Coronary artery (tissue), 2 donors: Measurements from ENCODE around the gene GAS6.
A peak's percentile ranks its signal among the peaks of the same experiment; 100 is the strongest.

Source experiments
- DNase-seq: peaks from one replicate; pipeline ENCODE4 v3.0.0-alpha.2; 2017; ENCODE audit warnings: low spot score
- H3K27ac ChIP-seq, 2 donors: fragments of 200-600 bp; sonication (generic); one replicate each; pipeline ENCODE4 v1.5.1; 2016 to 2019
- H3K4me3 ChIP-seq: fragments of 200-600 bp; sonication (generic); 2 replicates; pipeline ENCODE4 v1.5.1; 2016; ENCODE audit warnings: mild to moderate bottlenecking, moderate library complexity
- TF ChIP-seq, protein P1 (sequence below): fragments of 200-600 bp; sonication (generic); IDR thresholded peaks from one replicate; pipeline ENCODE4 v1.5.1; 2019; ENCODE audit warnings: antibody characterized with exemption

The GAS6 gene

GRCh38 chr13:113849981-113850721, 13.7 kb downstream of the GAS6 start:
- peak; percentile 41 for DNase-seq
- TF ChIP-seq, protein P1, sequence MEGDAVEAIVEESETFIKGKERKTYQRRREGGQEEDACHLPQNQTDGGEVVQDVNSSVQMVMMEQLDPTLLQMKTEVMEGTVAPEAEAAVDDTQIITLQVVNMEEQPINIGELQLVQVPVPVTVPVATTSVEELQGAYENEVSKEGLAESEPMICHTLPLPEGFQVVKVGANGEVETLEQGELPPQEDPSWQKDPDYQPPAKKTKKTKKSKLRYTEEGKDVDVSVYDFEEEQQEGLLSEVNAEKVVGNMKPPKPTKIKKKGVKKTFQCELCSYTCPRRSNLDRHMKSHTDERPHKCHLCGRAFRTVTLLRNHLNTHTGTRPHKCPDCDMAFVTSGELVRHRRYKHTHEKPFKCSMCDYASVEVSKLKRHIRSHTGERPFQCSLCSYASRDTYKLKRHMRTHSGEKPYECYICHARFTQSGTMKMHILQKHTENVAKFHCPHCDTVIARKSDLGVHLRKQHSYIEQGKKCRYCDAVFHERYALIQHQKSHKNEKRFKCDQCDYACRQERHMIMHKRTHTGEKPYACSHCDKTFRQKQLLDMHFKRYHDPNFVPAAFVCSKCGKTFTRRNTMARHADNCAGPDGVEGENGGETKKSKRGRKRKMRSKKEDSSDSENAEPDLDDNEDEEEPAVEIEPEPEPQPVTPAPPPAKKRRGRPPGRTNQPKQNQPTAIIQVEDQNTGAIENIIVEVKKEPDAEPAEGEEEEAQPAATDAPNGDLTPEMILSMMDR = no peak
- no peak overlapping the region for H3K27ac ChIP-seq
- H3K4me3 ChIP-seq = no peak overlapping the region

DNA sequence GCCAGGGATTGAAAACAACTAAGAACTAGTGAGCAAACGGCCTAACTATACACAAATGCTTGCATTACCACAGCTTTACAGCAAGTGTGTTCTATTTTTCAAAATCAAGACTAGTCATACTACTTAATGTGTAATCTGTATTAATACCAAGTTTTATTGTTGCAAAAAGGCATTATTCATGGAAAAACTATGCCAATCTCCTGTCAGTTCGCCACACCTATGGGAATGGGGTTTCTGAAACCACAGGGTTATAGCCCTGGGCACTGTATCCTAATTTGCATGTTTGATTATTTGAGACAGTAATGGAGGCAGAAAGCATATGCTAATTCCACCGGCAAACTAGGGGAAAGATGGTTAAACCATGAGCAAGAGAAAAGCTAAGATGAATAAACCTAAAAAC, 14.3 kb downstream of the GAS6 start:
- no peak for DNase-seq
- Histone ChIP-seq H3K27ac (no peak overlapping the region), H3K4me3 (no peak overlapping the region)
- TF ChIP-seq, protein P1 = no peak

- peak; percentile 33 for DNase-seq
- no peak overlapping the region for H3K4me3 ChIP-seq
- TF ChIP-seq, protein P1 = no peak
- H3K27ac ChIP-seq = no peak overlapping the region
Observed at GRCh38 chr13:113848431-113849260, 15.2 kb downstream of the GAS6 start.

DNA sequence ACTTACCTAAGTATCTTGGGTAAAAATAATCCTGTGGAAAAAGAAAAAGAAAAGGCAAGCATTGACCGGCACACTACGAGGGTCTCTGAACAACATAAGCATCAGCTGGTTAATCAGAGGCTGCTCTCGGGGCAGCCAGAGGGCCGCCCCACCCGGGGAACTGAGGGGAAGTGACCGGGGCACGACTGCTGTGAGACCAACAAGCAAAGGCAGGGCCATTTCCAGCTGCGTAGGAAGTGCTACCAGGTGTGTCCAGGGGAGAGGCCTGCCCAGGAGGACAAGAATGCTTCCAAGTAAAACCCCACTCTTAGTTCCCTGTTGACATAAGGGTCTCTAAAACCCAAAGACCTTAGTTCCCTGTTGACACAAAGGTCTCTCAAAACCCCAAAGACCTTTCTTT, 15.9 kb downstream of the GAS6 start:
- peak; percentile 60 for DNase-seq
- no peak overlapping the region for H3K4me3 ChIP-seq
- no peak overlapping the region for H3K27ac ChIP-seq
- TF ChIP-seq, protein P1 = no peak

GRCh38 chr13:113846636-113847318, 17.1 kb downstream of the GAS6 start:
- TF ChIP-seq, protein P1 = no peak
- H3K27ac ChIP-seq = no peak overlapping the region
- H3K4me3 ChIP-seq = no peak overlapping the region
- DNase-seq = peak; percentile 59

DNA sequence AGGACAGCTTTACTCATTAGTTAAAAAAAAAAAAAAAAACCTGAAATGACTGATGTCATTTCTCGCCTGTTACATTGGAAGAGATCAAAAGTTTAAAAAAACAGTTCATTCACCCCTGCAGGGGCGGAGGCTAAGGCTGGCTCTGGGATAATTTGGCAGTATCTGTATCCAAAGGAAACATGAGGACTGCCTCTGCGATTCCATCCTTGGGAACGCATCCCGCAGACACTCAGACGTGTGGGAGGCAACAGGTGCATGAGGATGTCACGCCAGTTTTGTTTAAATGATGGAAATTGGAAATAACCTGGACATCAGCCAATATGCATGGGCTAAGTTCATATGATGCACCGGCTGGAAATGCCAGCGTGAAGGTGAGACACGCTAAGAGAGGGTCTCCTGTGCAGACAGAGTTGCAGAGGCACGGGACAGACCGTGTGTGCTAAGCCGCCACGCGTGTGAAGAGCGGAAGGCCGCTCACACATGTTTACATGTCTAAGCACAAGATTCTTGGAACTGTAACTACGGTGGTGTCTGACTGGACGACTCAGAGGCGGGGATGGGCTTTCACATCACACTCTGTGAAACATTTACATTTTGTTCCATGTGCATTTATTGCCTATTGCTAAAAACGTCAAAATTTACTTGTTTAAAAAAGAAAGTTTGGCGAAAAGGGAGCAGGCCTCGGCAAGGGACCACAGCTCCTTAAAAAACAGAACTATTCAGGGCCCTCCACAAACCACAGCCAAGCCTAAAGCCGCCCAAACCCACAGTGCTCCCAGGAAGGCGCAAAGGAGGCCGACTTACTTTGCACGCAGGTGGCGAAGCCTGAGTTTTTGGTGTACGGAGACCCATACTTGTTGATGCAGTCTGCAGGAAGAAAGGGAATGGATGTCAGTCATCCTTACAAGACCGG, 17.9 kb downstream of the GAS6 start:
- Histone ChIP-seq H3K27ac (no peak overlapping the region), H3K4me3 (no peak overlapping the region)
- DNase-seq = no peak
- TF ChIP-seq, protein P1 = no peak
